ENCODE results near the gene MT2A. TPM values are rescaled to one million over a fixed set of nuclear protein-coding genes. Genes with fewer than 3 reads are reported as not detected.

MT2A gene
- total RNA-seq, result 10.0 and 34.0 TPM in 2 replicates

DNA sequence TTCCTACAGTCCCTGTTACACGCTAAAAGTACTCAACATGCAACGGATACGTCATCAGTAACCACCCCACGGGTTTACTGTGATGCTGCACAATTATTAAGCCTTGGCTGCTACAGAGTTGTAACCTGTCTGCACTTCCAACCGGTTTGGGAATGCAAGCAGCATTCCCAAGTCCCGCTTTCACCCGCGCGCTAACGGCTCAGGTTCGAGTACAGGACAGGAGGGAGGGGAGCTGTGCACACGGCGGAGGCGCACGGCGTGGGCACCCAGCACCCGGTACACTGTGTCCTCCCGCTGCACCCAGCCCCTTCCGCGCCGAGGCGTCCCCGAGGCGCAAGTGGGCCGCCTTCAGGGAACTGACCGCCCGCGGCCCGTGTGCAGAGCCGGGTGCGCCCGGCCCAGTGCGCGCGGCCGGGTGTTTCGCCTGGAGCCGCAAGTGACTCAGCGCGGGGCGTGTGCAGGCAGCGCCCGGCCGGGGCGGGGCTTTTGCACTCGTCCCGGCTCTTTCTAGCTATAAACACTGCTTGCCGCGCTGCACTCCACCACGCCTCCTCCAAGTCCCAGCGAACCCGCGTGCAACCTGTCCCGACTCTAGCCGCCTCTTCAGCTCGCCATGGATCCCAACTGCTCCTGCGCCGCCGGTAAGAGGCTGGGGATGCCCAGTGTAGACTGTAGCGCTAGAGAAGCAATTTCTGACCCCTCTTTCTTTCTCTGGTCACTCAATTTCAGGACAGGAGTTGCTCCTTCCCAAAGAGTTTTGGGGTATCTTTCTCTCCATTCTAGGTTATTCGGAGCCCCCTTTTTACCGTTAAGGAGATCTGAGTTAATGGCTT, at the start of gene MT2A:
Gene MT2A (plus strand): TSS at position 542 of the 833 bp plus-strand sequence. CDS start 72 bp downstream, at position 614.
- H3K4me3 ChIP-seq (ENCODE audit: low read depth, low read length), result peak within 1 kb of the TSS; percentile 50
- H3K27me3 ChIP-seq (ENCODE audit: control insufficient read depth, insufficient read depth, low read length), result no peaks in the 10 kb centered on the region
- TF ChIP-seq, protein P1, sequence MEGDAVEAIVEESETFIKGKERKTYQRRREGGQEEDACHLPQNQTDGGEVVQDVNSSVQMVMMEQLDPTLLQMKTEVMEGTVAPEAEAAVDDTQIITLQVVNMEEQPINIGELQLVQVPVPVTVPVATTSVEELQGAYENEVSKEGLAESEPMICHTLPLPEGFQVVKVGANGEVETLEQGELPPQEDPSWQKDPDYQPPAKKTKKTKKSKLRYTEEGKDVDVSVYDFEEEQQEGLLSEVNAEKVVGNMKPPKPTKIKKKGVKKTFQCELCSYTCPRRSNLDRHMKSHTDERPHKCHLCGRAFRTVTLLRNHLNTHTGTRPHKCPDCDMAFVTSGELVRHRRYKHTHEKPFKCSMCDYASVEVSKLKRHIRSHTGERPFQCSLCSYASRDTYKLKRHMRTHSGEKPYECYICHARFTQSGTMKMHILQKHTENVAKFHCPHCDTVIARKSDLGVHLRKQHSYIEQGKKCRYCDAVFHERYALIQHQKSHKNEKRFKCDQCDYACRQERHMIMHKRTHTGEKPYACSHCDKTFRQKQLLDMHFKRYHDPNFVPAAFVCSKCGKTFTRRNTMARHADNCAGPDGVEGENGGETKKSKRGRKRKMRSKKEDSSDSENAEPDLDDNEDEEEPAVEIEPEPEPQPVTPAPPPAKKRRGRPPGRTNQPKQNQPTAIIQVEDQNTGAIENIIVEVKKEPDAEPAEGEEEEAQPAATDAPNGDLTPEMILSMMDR (IDR thresholded peaks at IDR 0.05; ENCODE audit: insufficient read depth, low read length, severe bottlenecking), result no peak
- peak; percentile 89 for DNase-seq (ENCODE audit: low read depth)
- FAIRE-seq, result no peak
- no peaks in the 10 kb centered on the region for H3K36me3 ChIP-seq (ENCODE audit: control insufficient read depth, insufficient read depth, low read length)

DNA sequence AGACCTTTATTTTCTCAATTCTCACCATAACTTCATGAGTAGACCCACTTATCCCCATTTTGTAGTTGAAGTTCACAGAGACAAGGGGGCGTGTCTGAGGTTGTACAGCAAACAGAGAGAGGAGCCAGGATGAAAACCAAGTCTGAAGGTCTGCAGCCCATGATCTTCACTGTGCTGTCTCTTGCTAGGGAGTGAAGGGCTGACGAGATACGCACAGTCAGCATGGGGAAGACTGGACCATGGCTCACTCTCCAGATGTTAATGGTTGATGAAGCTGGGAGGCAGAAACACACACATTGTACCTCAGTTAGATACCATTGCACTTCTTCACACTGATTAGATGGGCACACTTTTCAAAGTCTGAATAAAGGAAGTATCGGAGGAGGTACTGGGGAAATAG, 49.3 kb upstream of the MT2A start:
- DNase-seq (ENCODE audit: low read depth) (no peak), FAIRE-seq (peak; percentile 50)
- no peaks in the 10 kb centered on the region for H3K36me3 ChIP-seq (ENCODE audit: control insufficient read depth, insufficient read depth, low read length)
- TF ChIP-seq, protein P1 (IDR thresholded peaks at IDR 0.05; ENCODE audit: insufficient read depth, low read length, severe bottlenecking), result no peak
- peaks cover 3% of the 10 kb centered on the region for H3K27me3 ChIP-seq (ENCODE audit: control insufficient read depth, insufficient read depth, low read length)
- H3K4me3 ChIP-seq (ENCODE audit: low read depth, low read length), result no peak overlapping the region

- Histone ChIP-seq H3K4me3 (ENCODE audit: low read depth, low read length) (no peak overlapping the region), H3K36me3 (ENCODE audit: control insufficient read depth, insufficient read depth, low read length) (no peaks in the 10 kb centered on the region), H3K27me3 (ENCODE audit: control insufficient read depth, insufficient read depth, low read length) (peaks cover 1% of the 10 kb centered on the region)
- DNase-seq (ENCODE audit: low read depth) (no peak), FAIRE-seq (no peak)
- TF ChIP-seq, protein P1 (IDR thresholded peaks at IDR 0.05; ENCODE audit: insufficient read depth, low read length, severe bottlenecking), result no peak
Observed at GRCh38 chr16:56560447-56560846, 47.9 kb upstream of the MT2A start.

GRCh38 chr16:56561126-56561525, 47.3 kb upstream of the MT2A start:
- Histone ChIP-seq H3K27me3 (ENCODE audit: control insufficient read depth, insufficient read depth, low read length) (peaks cover 1% of the 10 kb centered on the region), H3K4me3 (ENCODE audit: low read depth, low read length) (no peak overlapping the region), H3K36me3 (ENCODE audit: control insufficient read depth, insufficient read depth, low read length) (no peaks in the 10 kb centered on the region)
- DNase-seq (ENCODE audit: low read depth), result no peak
- no peak for FAIRE-seq
- TF ChIP-seq, protein P1 (IDR thresholded peaks at IDR 0.05; ENCODE audit: insufficient read depth, low read length, severe bottlenecking), result no peak

GRCh38 chr16:56564793-56565477, 43.4 kb upstream of the MT2A start, which contains the start of gene MT4:
Gene MT4, plus strand, starts transcription at chr16:56565073. Its CDS starts 56 bp downstream, at chr16:56565129.
- H3K36me3 ChIP-seq (ENCODE audit: control insufficient read depth, insufficient read depth, low read length), result no peaks in the 10 kb centered on the region
- DNase-seq (ENCODE audit: low read depth) (no peak), FAIRE-seq (no peak)
- peaks cover 1% of the 10 kb centered on the region for H3K27me3 ChIP-seq (ENCODE audit: control insufficient read depth, insufficient read depth, low read length)
- TF ChIP-seq, protein P1 (IDR thresholded peaks at IDR 0.05; ENCODE audit: insufficient read depth, low read length, severe bottlenecking), result no peak
- no peak within 1 kb of the TSS for H3K4me3 ChIP-seq (ENCODE audit: low read depth, low read length)

Measured in bronchial epithelial cell (primary cell).